Esophagus muscularis mucosa (tissue), 4 donors: ENCODE measurements around the gene KCNA1.

Source experiments
- CTCF ChIP-seq, 3 experiments: fragments of 200-600 bp in 2 of 3; fragments of 450-650 bp in 1 of 3; sonication (generic) in 2 of 3; IDR thresholded peaks; one replicate each; pipeline ENCODE4 v1.5.1; 2017 to 2019; ENCODE audit warnings: antibody characterized with exemption in 3 of 3, mild to moderate bottlenecking in 2 of 3, moderate library complexity in 1 of 3
- EP300 ChIP-seq: sonication (generic); formaldehyde crosslinking; IDR thresholded peaks from one replicate; pipeline ENCODE4 v1.6.1; 2017; ENCODE audit warnings: antibody characterized with exemption
- POLR2A ChIP-seq: fragments of 450-650 bp; IDR thresholded peaks from one replicate; pipeline ENCODE4 v1.6.1; 2017; ENCODE audit warnings: antibody characterized with exemption, moderate library complexity, mild to moderate bottlenecking, low read depth
- POLR2AphosphoS5 ChIP-seq, 2 donors: sonication (generic); formaldehyde crosslinking; IDR thresholded peaks; one replicate each; pipeline ENCODE4 v1.6.1; 2017; ENCODE audit warnings: antibody characterized with exemption in 2 of 2

DNA sequence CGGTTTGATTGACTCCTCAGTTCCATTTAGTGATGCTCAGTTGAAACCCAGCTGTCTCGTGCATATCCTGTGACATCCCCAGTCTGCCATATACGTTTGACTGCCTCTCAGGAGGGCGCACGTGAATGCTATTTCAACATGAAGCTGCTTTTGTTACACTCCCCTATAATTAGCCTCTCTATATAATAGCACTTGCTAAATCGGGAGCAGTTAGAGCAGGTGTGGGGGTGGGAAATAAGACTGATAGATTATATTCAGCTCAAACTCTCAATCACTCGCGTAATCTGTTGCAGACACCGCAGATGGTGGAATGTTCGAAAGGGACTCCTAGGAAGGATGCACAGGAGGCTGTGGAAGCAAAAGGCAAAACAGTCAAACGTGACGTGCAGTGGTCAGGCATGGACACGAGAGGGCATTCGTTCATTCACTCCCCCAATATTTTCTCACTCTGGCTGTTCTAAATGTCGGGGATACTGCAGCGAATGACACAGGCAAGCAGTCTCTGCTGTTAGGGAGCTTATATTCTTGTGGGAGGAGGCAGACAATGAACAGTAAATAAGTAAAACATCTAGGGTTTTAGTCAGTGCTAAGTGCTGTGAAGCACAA lies 29.8 kb downstream of the KCNA1 start:
- TF ChIP-seq CTCF (IDR thresholded peaks at IDR 0.05) (no peak), POLR2A (no peak), EP300 (no peak), POLR2AphosphoS5 (IDR thresholded peaks at IDR 0.05) (no peak)
